B cell (primary cell): ENCODE measurements around the gene CCBE1. TPM values are rescaled to one million over a fixed set of nuclear protein-coding genes. Genes with fewer than 3 reads are reported as not detected.

Source experiments
- ATAC-seq: fragments of 200-7000 bp; cut with Tn5 transposase; one replicate; pipeline ENCODE4 v1.10.0; 2021; ENCODE audit warnings: low read depth, mild to moderate bottlenecking, moderate number of reproducible peaks, moderate library complexity
- CTCF ChIA-PET: fragments of 350-600 bp; sonication (Branson Sonifier 250); formaldehyde crosslinking; loops from one replicate; lab custom pipeline; 2021; ENCODE audit warnings: antibody characterized with exemption, inconsistent platforms; lab: Charles Lee
- POLR2A ChIA-PET: fragments of 350-600 bp; sonication (Branson Sonifier 250); formaldehyde crosslinking; loops from one replicate; lab custom pipeline; 2021; ENCODE audit warnings: antibody characterized with exemption; lab: Charles Lee
- DNase-seq: peaks from one replicate; pipeline ENCODE4 v3.0.0; 2013
- H2AFZ ChIP-seq: 2 replicates; pipeline ENCODE4 v1.6.1; 2012; ENCODE audit warnings: mild to moderate bottlenecking, low read depth, low read length; ENCODE audit not compliant: insufficient read depth, poor library complexity, severe bottlenecking
- H3K27ac ChIP-seq, 2 donors: 1 replicate in 1 of 2; 2 replicates in 1 of 2; pipeline ENCODE4 v1.5.1; 2012 to 2013; ENCODE audit warnings: low read length in 2 of 2, mild to moderate bottlenecking in 2 of 2, moderate library complexity in 1 of 2
- H3K27me3 ChIP-seq, 4 experiments: fragments of 200-600 bp in 1 of 4; sonication (generic) in 1 of 4; replicated peaks in 1 of 4; 1 replicate in 2 of 4; 2 replicates in 2 of 4; pipeline versions ENCODE4 v1.6.1 to v1.7.0; 2013 to 2016; ENCODE audit warnings: low read length in 3 of 4, mild to moderate bottlenecking in 2 of 4, mixed read lengths in 1 of 4, moderate library complexity in 1 of 4; ENCODE audit not compliant: insufficient read depth in 4 of 4, control insufficient read depth in 3 of 4; ENCODE audit errors: control extremely low read depth in 1 of 4
- H3K36me3 ChIP-seq, 2 experiments: replicated peaks in 1 of 2; 1 replicate in 1 of 2; 2 replicates in 1 of 2; pipeline versions ENCODE4 v1.6.1 to v1.7.1; 2013; ENCODE audit warnings: low read length in 1 of 2; ENCODE audit not compliant: insufficient read depth in 2 of 2, control insufficient read depth in 1 of 2; ENCODE audit errors: control extremely low read depth in 1 of 2, extremely low read depth in 1 of 2
- H3K4me1 ChIP-seq, 2 donors: fragments of 200-600 bp in 1 of 2; sonication (generic) in 1 of 2; 1 replicate in 1 of 2; 2 replicates in 1 of 2; pipeline versions ENCODE4 v1.5.1 to v1.6.1; 2013 to 2017; ENCODE audit warnings: low read length in 2 of 2; ENCODE audit not compliant: control insufficient read depth in 2 of 2, insufficient read depth in 2 of 2
- H3K4me2 ChIP-seq: replicated peaks from 2 replicates; pipeline ENCODE3; 2012; ENCODE audit warnings: mild to moderate bottlenecking, low read depth, low read length; ENCODE audit not compliant: poor library complexity, severe bottlenecking
- H3K4me3 ChIP-seq, 5 experiments: fragments of 200-600 bp in 1 of 5; sonication (generic) in 1 of 5; 1 replicate in 3 of 5; 2 replicates in 2 of 5; pipeline versions ENCODE4 v1.5.1 to v1.7.0; 2011 to 2016; ENCODE audit warnings: low read length in 4 of 5, mild to moderate bottlenecking in 4 of 5, low read depth in 2 of 5, control low read depth in 1 of 5, moderate library complexity in 1 of 5; ENCODE audit not compliant: insufficient read depth in 1 of 5; ENCODE audit errors: control extremely low read depth in 1 of 5, extremely low read depth in 1 of 5
- H3K79me2 ChIP-seq: fragments of 200-600 bp; sonication (generic); one replicate; pipeline ENCODE4 v1.6.0; 2016; ENCODE audit warnings: low read length; ENCODE audit not compliant: control insufficient read depth, insufficient read depth
- H3K9ac ChIP-seq: fragments of 200-600 bp; sonication (generic); 2 replicates; pipeline ENCODE4 v1.6.1; 2017; ENCODE audit warnings: mild to moderate bottlenecking, low read length, moderate library complexity
- H3K9me3 ChIP-seq, 3 donors: one replicate each; pipeline versions ENCODE4 v1.6.1 to v1.7.1; 2013; ENCODE audit warnings: low read length in 2 of 3; ENCODE audit not compliant: control insufficient read depth in 2 of 3, insufficient read depth in 1 of 3; ENCODE audit errors: control extremely low read depth in 1 of 3
- H4K20me1 ChIP-seq: 2 replicates; pipeline ENCODE4 v1.6.0; 2012; ENCODE audit warnings: mild to moderate bottlenecking, low read length; ENCODE audit not compliant: insufficient read depth, control insufficient read depth, poor library complexity, severe bottlenecking
- H3K27ac Mint-ChIP-seq: one replicate; pipeline ENCODE4 v1.8.0; 2021; ENCODE audit warnings: mixed read lengths
- H3K27me3 Mint-ChIP-seq: one replicate; pipeline ENCODE4 v1.8.0; 2021; ENCODE audit warnings: mixed read lengths
- H3K4me1 Mint-ChIP-seq: one replicate; pipeline ENCODE4 v1.8.0; 2021; ENCODE audit warnings: mixed read lengths
- H3K4me3 Mint-ChIP-seq: one replicate; pipeline ENCODE4 v1.8.0; 2021; ENCODE audit warnings: mixed read lengths
- H3K9me3 Mint-ChIP-seq: one replicate; pipeline ENCODE4 v1.8.0; 2022; ENCODE audit warnings: mixed read lengths; ENCODE audit not compliant: insufficient read depth
- CTCF ChIP-seq: fragments of 200-600 bp; IDR thresholded peaks from one replicate; pipeline ENCODE4 v1.8.0; 2022; ENCODE audit warnings: antibody characterized with exemption, mild to moderate bottlenecking
- EZH2 ChIP-seq: IDR thresholded peaks from 2 replicates; pipeline ENCODE4 v1.6.1; 2012; ENCODE audit warnings: borderline replicate concordance, low read depth, mild to moderate bottlenecking, moderate library complexity, low read length; ENCODE audit not compliant: insufficient read depth, poor library complexity, severe bottlenecking
- WGBS: methylation state at CpG from one replicate; pipeline ENCODE4 v1.1.5; 2013; ENCODE audit warnings: missing lambda C conversion rate; ENCODE audit not compliant: insufficient coverage; 5-methylcytosine and 5-hydroxymethylcytosine counted together
- intact Hi-C: fragments of 100-400 bp; cut with micrococcal nuclease; formaldehyde crosslinking; loops from one replicate; pipeline ENCODE4 v1.10.0; 2022
- polyA plus RNA-seq: library from polyadenylated mRNA; depleted of rRNA; stranded (reverse); fragments of >200 nt; gene quantifications from 2 replicates; pipeline ENCODE4 v1.2.3, GENCODE V29; 2012
- total RNA-seq, 2 donors: library from RNA; stranded (reverse); fragments of 120-200 nt in 1 of 2; gene quantifications; 1 replicate in 1 of 2; 2 replicates in 1 of 2; pipeline versions ENCODE4 v1.2.3 to v1.2.4, GENCODE V29; 2013 to 2022

The CCBE1 gene
- total and polyA plus RNA-seq, 2 donors (not counting 1 experiment from before 2014, with no cell fraction given), result not detected

DNA sequence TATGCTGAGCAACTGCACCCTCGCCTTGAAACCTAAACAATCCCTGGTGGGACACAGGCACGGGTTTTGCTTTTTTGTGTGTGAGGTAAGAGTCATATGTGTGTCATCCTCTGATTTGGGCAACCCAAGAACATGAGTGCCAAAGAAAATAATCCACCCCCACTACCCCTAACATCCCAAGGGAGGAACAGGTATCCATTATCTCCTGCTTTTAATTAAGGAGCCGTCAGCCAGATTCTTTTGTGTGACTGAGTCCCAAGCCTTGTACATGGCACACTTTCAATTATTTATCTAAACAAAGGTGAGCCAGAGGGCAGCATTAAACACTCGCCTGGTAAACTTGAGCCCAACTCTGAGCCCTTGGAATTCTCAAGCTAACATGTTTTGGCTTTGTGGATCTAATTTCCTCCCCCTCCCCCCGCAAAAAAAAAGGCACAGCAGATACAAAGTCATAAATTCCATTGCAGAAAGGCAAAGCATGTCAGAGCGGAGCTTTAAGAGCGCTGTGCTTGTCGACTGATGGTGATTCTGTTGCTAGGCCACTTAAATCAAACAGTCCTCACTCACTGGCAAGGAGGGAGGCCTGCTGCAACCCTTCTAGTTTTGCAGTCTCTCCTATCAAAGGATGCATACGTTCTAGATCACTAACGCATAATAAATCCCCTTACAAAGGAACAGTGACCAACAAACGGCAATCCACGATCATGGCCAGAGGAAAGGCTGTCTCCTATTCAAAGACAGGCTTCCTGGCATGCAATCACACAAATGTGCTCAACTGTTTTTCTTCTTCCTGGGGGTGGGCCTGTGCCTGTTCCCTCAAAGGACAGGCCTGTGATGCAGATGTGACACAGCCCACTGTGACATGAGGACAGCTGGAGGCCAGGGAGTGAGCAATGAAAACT lies 194.7 kb downstream of the CCBE1 start:
- Histone ChIP-seq H4K20me1 (no peaks in the 10 kb centered on the region), H3K9ac (no peak overlapping the region), H3K27ac (no peak overlapping the region), H3K79me2 (no peaks in the 10 kb centered on the region), H2AFZ (no peak overlapping the region), H3K4me3 (no peak overlapping the region), H3K27me3 (peaks cover 0 to 4% (median 0%) of the 10 kb centered on the region in 4 experiments), H3K9me3 (peaks cover 0 to 7% (median 0%) of the 10 kb centered on the region in 3 donors), H3K4me2 (no peak overlapping the region), H3K36me3 (no peaks in the 10 kb centered on the region), H3K4me1 (no peaks in the 10 kb centered on the region)
- ChIA-PET POLR2A (no interaction called here), CTCF (no interaction called here)
- intact Hi-C loops, result no loop called here
- 74% methylated on average over 10 of the region's 12 CpGs for WGBS
- no peak overlapping the region for H3K4me3 Mint-ChIP-seq
- peaks cover 2% of the 10 kb centered on the region for H3K9me3 Mint-ChIP-seq
- ATAC-seq (no peak), DNase-seq (no peak)
- peaks cover 27% of the 10 kb centered on the region for H3K27me3 Mint-ChIP-seq
- no peak for TF ChIP-seq CTCF
- no peak for TF ChIP-seq EZH2
- no peak overlapping the region for H3K27ac Mint-ChIP-seq
- H3K4me1 Mint-ChIP-seq, result no peaks in the 10 kb centered on the region

DNA sequence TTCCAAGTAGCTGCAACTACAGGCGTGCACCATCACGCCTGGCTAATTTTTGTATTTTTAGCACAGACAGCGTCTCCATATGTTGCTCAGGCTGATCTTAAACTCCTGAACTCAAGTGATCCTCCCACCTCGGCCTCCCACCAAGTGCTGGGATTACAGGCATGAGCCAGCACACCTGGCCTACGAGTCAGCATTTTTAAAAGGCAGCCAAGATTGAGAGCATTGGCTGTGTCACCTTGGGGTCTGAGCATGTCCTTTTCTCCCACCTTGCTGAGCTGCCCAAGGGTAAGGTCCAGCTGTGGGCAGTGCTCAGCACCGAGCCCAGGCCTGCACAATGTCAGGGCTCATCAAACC lies 195.3 kb downstream of the CCBE1 start:
- Mint-ChIP-seq H3K9me3 (peaks cover 2% of the 10 kb centered on the region), H3K27ac (no peak overlapping the region), H3K4me3 (no peak overlapping the region), H3K27me3 (peaks cover 23% of the 10 kb centered on the region), H3K4me1 (no peaks in the 10 kb centered on the region)
- no peak for TF ChIP-seq CTCF
- no peak for TF ChIP-seq EZH2
- WGBS, result 79% methylated on average over 6 of the region's 6 CpGs
- Histone ChIP-seq H3K27ac (no peak overlapping the region), H3K4me3 (no peak overlapping the region), H2AFZ (no peak overlapping the region), H4K20me1 (no peaks in the 10 kb centered on the region), H3K4me1 (no peaks in the 10 kb centered on the region), H3K27me3 (peaks cover 0 to 4% (median 0%) of the 10 kb centered on the region in 4 experiments), H3K9ac (no peak overlapping the region), H3K4me2 (no peak overlapping the region), H3K36me3 (no peaks in the 10 kb centered on the region), H3K79me2 (no peaks in the 10 kb centered on the region), H3K9me3 (peaks cover 0 to 9% (median 0%) of the 10 kb centered on the region in 3 donors)
- intact Hi-C loops, result no loop called here
- POLR2A ChIA-PET, result no interaction called here
- DNase-seq, result no peak
- CTCF ChIA-PET, result no interaction called here
- ATAC-seq, result no peak
